HL-60 (cell line): ENCODE measurements around the gene TBATA.

Experiments used
- CTCF ChIP-seq: IDR thresholded peaks from one replicate; pipeline ENCODE4 v1.5.1; 2011; ENCODE audit warnings: low read length, control low read depth, inconsistent platforms; ENCODE audit not compliant: insufficient read depth
- POLR2AphosphoS5 ChIP-seq: IDR thresholded peaks from 2 replicates; pipeline ENCODE4 v1.6.1; 2012; ENCODE audit warnings: low read depth

GRCh38 chr10:70737250-70737649 lies 47.9 kb downstream of the TBATA start:
- no peak for TF ChIP-seq POLR2AphosphoS5
- TF ChIP-seq CTCF = no peak
